Mucosa of rectum (tissue), 2 donors: ENCODE measurements around the gene SERINC5.
"Not testable (repeated sequence)": the region's sequence is repeated elsewhere in the genome, so short reads cannot be mapped to it uniquely, and the experiment has no call there.

ENCODE experiments used
- H3K27ac ChIP-seq, 2 donors: one replicate each; pipeline ENCODE4 v1.7.0; 2013; ENCODE audit warnings: inconsistent platforms in 2 of 2, low read depth in 2 of 2, low read length in 2 of 2
- H3K27me3 ChIP-seq, 2 donors: one replicate each; pipeline ENCODE4 v1.7.0; 2013; ENCODE audit warnings: low read length in 2 of 2; ENCODE audit not compliant: control insufficient read depth in 2 of 2, insufficient read depth in 2 of 2
- H3K36me3 ChIP-seq, 2 donors: one replicate each; pipeline ENCODE4 v1.7.0; 2013; ENCODE audit warnings: low read length in 2 of 2; ENCODE audit not compliant: control insufficient read depth in 2 of 2, insufficient read depth in 2 of 2
- H3K4me1 ChIP-seq, 2 donors: one replicate each; pipeline ENCODE4 v1.7.0; 2013; ENCODE audit warnings: low read length in 2 of 2, mild to moderate bottlenecking in 1 of 2; ENCODE audit not compliant: control insufficient read depth in 2 of 2, insufficient read depth in 2 of 2
- H3K4me3 ChIP-seq, 2 donors: one replicate each; pipeline ENCODE4 v1.7.0; 2013; ENCODE audit warnings: low read length in 2 of 2
- H3K9ac ChIP-seq, 2 donors: one replicate each; pipeline ENCODE4 v1.7.0; 2013; ENCODE audit warnings: low read length in 2 of 2, low read depth in 1 of 2, mild to moderate bottlenecking in 1 of 2
- H3K9me3 ChIP-seq, 2 donors: one replicate each; pipeline ENCODE4 v1.7.0; 2013; ENCODE audit warnings: low read length in 2 of 2; ENCODE audit not compliant: control insufficient read depth in 2 of 2
- donor health status: healthy.
- donor health status: Normal muscosa, but diverticular disease.

SERINC5 gene

GRCh38 chr5:80117446-80117845 is 138.4 kb downstream of the SERINC5 start:
- Histone ChIP-seq H3K27ac (no peak overlapping the region), H3K9me3 (no peaks in the 10 kb centered on the region), H3K4me1 (peaks cover 0 to 2% of the 10 kb centered on the region in 2 donors), H3K9ac (no peak overlapping the region), H3K36me3 (no peaks in the 10 kb centered on the region), H3K27me3 (no peaks in the 10 kb centered on the region), H3K4me3 (no peak overlapping the region)

- H3K27ac ChIP-seq: no peak overlapping the region
- no peak overlapping the region for H3K4me3 ChIP-seq
- no peaks in the 10 kb centered on the region for H3K36me3 ChIP-seq
- no peak overlapping the region for H3K9ac ChIP-seq
- H3K4me1 ChIP-seq: peaks cover 0 to 7% of the 10 kb centered on the region in 2 donors
- H3K9me3 ChIP-seq: no peaks in the 10 kb centered on the region
- H3K27me3 ChIP-seq: no peaks in the 10 kb centered on the region
These were observed 139.4 kb downstream of the SERINC5 start for GRCh38 chr5:80116465-80116864.

- peaks cover 0 to 7% of the 10 kb centered on the region in 2 donors for H3K4me1 ChIP-seq
These were observed 139.8 kb downstream of the SERINC5 start for GRCh38 chr5:80116000-80116399.

GRCh38 chr5:80114860-80115259 is 141.0 kb downstream of the SERINC5 start:
- Histone ChIP-seq H3K27me3 (no peaks in the 10 kb centered on the region), H3K27ac (peak overlapping the region; percentile 35 to 62), H3K4me1 (peaks cover 0 to 7% of the 10 kb centered on the region in 2 donors), H3K9me3 (no peaks in the 10 kb centered on the region), H3K4me3 (no peak overlapping the region), H3K36me3 (no peaks in the 10 kb centered on the region), H3K9ac (no peak overlapping the region)

More at GRCh38 chr5:80116000-80116399, 139.8 kb downstream of the SERINC5 start:
- no peak overlapping the region for H3K4me3 ChIP-seq
- no peaks in the 10 kb centered on the region for H3K36me3 ChIP-seq
- no peak overlapping the region for H3K9ac ChIP-seq
- no peaks in the 10 kb centered on the region for H3K27me3 ChIP-seq
- no peaks in the 10 kb centered on the region for H3K9me3 ChIP-seq
- H3K27ac ChIP-seq: no peak overlapping the region

GRCh38 chr5:80111376-80111990 is 144.4 kb downstream of the SERINC5 start:
- not testable (repeated sequence) for H3K36me3 ChIP-seq, H3K9me3 ChIP-seq, H3K4me1 ChIP-seq, H3K4me3 ChIP-seq, H3K27ac ChIP-seq, H3K9ac ChIP-seq, H3K27me3 ChIP-seq

- H3K4me3 ChIP-seq: peak overlapping the region in 1 of 2 donors; percentile 9
- no peaks in the 10 kb centered on the region for H3K27me3 ChIP-seq
- no peak overlapping the region for H3K27ac ChIP-seq
- H3K4me1 ChIP-seq: peaks cover 0 to 5% of the 10 kb centered on the region in 2 donors
- no peaks in the 10 kb centered on the region for H3K36me3 ChIP-seq
- H3K9me3 ChIP-seq: no peaks in the 10 kb centered on the region
- no peak overlapping the region for H3K9ac ChIP-seq
These were observed 146.0 kb downstream of the SERINC5 start for GRCh38 chr5:80109646-80110478.

GRCh38 chr5:80106916-80107315 is 148.9 kb downstream of the SERINC5 start:
- H3K27me3 ChIP-seq: no peaks in the 10 kb centered on the region
- peaks cover 0 to 4% of the 10 kb centered on the region in 2 donors for H3K4me1 ChIP-seq
- H3K4me3 ChIP-seq: no peak overlapping the region
- H3K27ac ChIP-seq: no peak overlapping the region
- no peak overlapping the region for H3K9ac ChIP-seq
- no peaks in the 10 kb centered on the region for H3K36me3 ChIP-seq
- no peaks in the 10 kb centered on the region for H3K9me3 ChIP-seq

- no peaks in the 10 kb centered on the region for H3K36me3 ChIP-seq
- no peak overlapping the region for H3K27ac ChIP-seq
- H3K9ac ChIP-seq: no peak overlapping the region
- H3K4me3 ChIP-seq: no peak overlapping the region
- H3K27me3 ChIP-seq: no peaks in the 10 kb centered on the region
- H3K9me3 ChIP-seq: no peaks in the 10 kb centered on the region
- H3K4me1 ChIP-seq: no peaks in the 10 kb centered on the region
These were observed 150.0 kb downstream of the SERINC5 start for GRCh38 chr5:80105698-80106439.

GRCh38 chr5:80103371-80103770 is 152.5 kb downstream of the SERINC5 start:
- no peaks in the 10 kb centered on the region for H3K27me3 ChIP-seq
- no peaks in the 10 kb centered on the region for H3K9me3 ChIP-seq
- H3K27ac ChIP-seq: no peak overlapping the region
- no peak overlapping the region for H3K9ac ChIP-seq
- H3K4me1 ChIP-seq: no peaks in the 10 kb centered on the region
- H3K36me3 ChIP-seq: no peaks in the 10 kb centered on the region
- H3K4me3 ChIP-seq: no peak overlapping the region

GRCh38 chr5:80101993-80102392 is 153.9 kb downstream of the SERINC5 start:
- no peaks in the 10 kb centered on the region for H3K4me1 ChIP-seq
- H3K9me3 ChIP-seq: no peaks in the 10 kb centered on the region
- H3K27ac ChIP-seq: no peak overlapping the region

More at GRCh38 chr5:80101993-80102392, 153.9 kb downstream of the SERINC5 start:
- no peaks in the 10 kb centered on the region for H3K27me3 ChIP-seq
- H3K9ac ChIP-seq: no peak overlapping the region
- no peak overlapping the region for H3K4me3 ChIP-seq
- H3K36me3 ChIP-seq: no peaks in the 10 kb centered on the region
